ENCODE results near the gene SIKE1.
"Not testable (repeated sequence)": the region's sequence is repeated elsewhere in the genome, so short reads cannot be mapped to it uniquely, and the experiment has no call there.

The SIKE1 gene

DNA sequence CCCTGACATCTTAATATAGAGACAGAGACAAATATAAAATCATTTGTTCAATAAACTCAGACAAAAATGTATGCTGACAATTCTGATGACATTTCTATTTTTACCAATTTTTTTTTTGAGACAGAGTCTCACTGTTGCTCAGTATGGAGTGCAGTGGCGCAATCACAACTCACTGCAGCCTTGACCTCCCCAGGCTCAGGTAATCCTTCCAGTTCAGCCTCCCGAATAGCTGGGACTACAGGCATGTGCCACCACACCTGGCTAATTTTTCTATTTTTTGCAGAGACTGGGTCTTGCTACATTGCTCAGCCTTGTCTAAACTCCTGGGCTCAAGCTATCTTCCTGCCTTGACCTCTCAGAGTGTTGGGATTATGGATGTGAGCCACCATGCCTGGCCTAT, 13.6 kb upstream of the SIKE1 start:
- no peak overlapping the region for H3K4me3 ChIP-seq (ENCODE audit: low read length)
- TF ChIP-seq, protein P1, sequence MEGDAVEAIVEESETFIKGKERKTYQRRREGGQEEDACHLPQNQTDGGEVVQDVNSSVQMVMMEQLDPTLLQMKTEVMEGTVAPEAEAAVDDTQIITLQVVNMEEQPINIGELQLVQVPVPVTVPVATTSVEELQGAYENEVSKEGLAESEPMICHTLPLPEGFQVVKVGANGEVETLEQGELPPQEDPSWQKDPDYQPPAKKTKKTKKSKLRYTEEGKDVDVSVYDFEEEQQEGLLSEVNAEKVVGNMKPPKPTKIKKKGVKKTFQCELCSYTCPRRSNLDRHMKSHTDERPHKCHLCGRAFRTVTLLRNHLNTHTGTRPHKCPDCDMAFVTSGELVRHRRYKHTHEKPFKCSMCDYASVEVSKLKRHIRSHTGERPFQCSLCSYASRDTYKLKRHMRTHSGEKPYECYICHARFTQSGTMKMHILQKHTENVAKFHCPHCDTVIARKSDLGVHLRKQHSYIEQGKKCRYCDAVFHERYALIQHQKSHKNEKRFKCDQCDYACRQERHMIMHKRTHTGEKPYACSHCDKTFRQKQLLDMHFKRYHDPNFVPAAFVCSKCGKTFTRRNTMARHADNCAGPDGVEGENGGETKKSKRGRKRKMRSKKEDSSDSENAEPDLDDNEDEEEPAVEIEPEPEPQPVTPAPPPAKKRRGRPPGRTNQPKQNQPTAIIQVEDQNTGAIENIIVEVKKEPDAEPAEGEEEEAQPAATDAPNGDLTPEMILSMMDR (conservative IDR thresholded peaks at IDR 0.05; ENCODE audit: low read depth, low read length): no peak
- no peak for DNase-seq (ENCODE audit: low read depth)

DNA sequence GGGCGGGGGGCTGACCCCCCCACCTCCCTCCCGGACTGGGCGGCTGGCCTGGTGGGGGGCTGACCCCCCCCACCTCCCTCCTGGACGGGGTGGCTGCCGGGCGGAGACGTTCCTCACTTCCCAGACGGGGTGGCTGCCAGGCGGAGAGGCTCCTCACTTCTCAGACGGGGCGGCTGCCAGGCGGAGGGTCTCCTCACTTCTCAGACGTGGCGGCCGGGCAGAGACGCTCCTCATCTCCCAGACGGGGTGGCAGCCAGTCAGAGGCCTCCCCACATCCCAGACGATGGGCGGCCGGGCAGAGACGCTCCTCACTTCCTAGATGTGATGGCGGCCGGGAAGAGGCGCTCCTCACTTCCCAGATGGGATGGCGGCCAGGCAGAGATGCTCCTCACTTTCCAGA, 10.1 kb upstream of the SIKE1 start:
- not testable (repeated sequence) for DNase-seq (ENCODE audit: low read depth)

DNA sequence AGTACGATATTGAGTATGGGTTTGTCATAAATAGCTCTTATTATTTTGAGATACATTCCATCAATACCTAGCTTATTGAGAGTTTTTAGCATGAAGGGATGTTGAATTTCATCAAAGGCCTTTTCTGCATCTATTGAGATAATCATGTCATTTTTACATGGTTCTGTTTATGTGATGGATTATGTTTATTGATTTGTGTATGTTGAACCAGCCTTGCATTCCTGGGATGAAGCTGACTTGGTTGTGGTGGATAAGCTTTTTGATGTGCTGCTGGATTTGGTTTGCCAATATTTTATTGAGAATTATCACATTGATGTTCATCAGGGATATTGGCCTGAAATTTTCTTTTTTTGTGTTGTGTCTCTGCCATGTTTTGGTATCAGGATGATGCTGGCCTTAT, 6.0 kb upstream of the SIKE1 start:
- DNase-seq (ENCODE audit: low read depth); H3K4me3 ChIP-seq (ENCODE audit: low read length): not testable (repeated sequence)

More for the DNA sequence above, 10.1 kb upstream of the SIKE1 start:
- H3K4me3 ChIP-seq (ENCODE audit: low read length): not testable (repeated sequence)

DNA sequence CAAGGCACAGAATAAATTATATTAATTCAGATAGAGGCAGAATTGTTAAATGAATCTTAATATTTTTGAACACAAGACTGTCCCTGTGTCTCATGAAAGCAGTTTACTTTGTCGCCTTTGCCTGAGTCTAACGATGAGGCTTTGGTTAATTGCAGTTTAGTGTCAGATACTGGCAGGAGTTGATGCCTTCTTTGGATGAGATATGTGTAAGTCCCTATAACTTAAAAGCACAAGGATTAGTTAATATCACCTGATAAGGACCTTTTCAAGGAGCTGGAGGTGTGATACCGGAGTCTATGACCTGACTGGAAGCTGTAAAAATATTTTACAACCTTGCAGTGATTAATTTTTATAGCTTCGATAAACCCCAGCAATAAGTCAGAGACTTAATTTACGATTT, 2.0 kb upstream of the SIKE1 start:
- TF ChIP-seq, protein P1 (conservative IDR thresholded peaks at IDR 0.05; ENCODE audit: low read depth, low read length): no peak
- DNase-seq (ENCODE audit: low read depth): no peak
- H3K4me3 ChIP-seq (ENCODE audit: low read length): no peak overlapping the region

DNA sequence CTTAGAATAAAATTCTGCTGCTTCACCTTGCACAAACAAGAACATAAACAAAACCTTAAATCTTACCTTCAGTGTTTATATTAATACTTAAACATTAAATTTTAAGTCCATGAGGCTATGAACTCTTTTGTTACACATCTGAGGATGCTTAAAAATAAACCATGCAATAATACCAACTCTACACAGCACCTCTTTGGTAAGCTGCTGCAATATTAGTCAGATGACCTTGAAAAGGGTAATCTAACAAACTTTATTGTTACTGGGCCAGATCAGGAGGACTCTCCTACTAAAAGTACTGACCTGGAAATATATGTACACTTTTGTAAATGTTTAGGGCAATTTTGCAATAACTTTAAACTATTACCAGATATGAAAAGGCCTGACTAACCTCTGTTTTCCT, 763 bp downstream of the SIKE1 start:
- TF ChIP-seq, protein P1 (conservative IDR thresholded peaks at IDR 0.05; ENCODE audit: low read depth, low read length): no peak
- peak overlapping the region; percentile 94 for H3K4me3 ChIP-seq (ENCODE audit: low read length)
- DNase-seq (ENCODE audit: low read depth): no peak

DNA sequence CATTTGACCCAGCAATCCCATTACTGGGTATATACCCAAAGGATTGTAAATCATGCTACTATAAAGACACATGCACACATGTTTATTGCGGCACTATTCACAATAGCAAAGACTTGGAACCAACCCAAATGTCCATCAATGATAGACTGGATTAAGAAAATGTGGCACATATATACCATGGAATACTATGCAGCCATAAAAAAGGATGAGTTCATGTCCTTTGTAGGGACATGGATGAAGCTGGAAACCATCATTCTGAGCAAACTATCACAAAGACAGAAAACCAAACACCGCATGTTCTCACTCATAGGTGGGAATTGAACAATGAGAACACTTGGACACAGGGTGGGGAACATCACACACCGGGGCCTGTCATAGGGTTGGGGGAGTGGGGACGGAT, 3.8 kb downstream of the SIKE1 start:
- not testable (repeated sequence) for DNase-seq (ENCODE audit: low read depth); H3K4me3 ChIP-seq (ENCODE audit: low read length)

DNA sequence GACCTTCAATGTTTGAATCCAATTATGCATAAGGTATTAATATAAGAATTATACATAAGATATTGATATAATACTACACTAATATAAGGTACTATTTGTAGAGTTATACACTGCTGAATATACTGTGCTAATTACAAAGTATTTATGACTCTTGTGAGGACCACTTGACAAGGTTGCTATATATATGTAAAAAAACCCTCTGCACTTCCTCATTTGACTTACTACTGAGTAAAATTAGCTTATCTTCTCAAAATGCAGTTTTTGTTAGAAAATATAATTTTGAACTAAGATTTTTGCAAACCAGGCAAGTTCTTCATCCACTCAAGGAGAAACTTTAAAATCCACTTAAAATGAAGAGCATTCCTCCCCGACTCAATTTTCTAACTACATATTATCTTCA, 8.5 kb downstream of the SIKE1 start:
- TF ChIP-seq, protein P1 (conservative IDR thresholded peaks at IDR 0.05; ENCODE audit: low read depth, low read length): no peak
- no peak overlapping the region for H3K4me3 ChIP-seq (ENCODE audit: low read length)
- no peak for DNase-seq (ENCODE audit: low read depth)

DNA sequence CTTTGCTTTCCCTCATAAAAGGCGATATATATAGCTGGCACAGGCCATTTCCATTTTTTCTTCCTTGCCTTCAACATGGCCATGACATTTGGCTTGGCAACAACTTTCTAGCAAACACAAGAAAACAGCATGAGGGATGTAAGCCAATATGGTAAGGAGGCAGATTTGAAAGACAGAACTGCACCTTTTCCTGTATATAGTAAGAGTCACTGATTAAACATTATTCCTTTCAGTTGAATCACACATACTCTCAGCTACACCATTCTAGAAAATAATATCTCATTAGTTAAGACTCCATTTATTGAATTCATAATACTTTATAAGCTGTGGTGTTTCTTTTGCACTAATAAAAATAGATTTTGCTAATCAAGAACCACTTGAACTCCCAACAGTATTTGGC, 9.5 kb downstream of the SIKE1 start:
- no peak overlapping the region for H3K4me3 ChIP-seq (ENCODE audit: low read length)
- TF ChIP-seq, protein P1 (conservative IDR thresholded peaks at IDR 0.05; ENCODE audit: low read depth, low read length): no peak
- DNase-seq (ENCODE audit: low read depth): no peak

DNA sequence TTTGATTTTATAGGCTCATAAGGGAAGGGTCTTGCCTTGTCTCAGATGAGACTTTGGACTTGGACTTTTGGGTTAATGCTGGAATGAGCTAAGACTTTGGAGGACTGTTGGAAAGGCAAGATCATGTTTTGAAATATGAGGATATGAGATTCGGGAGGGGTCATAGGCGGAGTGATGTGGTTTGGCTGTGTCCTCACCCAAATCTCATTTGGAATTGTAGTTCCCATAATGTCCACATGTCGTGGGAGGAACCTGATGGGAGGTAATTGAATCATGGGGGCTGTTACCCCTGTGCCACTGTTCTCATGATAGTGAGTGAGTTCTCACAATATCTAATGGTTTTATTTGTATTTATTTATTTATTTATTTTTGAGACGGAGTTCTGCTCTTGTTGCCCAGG, 15.8 kb downstream of the SIKE1 start:
- no peak for DNase-seq (ENCODE audit: low read depth)
- TF ChIP-seq, protein P1 (conservative IDR thresholded peaks at IDR 0.05; ENCODE audit: low read depth, low read length): no peak

More for the DNA sequence above, 15.8 kb downstream of the SIKE1 start:
- H3K4me3 ChIP-seq (ENCODE audit: low read length): no peak overlapping the region

Measured in retinal pigment epithelial cell (primary cell).